ENCODE results near the gene UNC93A.
"Not testable (repeated sequence)": the region's sequence is repeated elsewhere in the genome, so short reads cannot be mapped to it uniquely, and the experiment has no call there.

UNC93A gene

GRCh38 chr6:167314180-167314821, 23.2 kb downstream of the UNC93A start:
- no peak for TF ChIP-seq CTCF (IDR thresholded peaks at IDR 0.05; ENCODE audit: insufficient read depth, low read depth, low read length, missing control alignments)
- DNase-seq (ENCODE audit: low read depth) = no peak
- no peak overlapping the region for H3K4me3 ChIP-seq (ENCODE audit: low read depth, low read length)

- TF ChIP-seq CTCF (IDR thresholded peaks at IDR 0.05; ENCODE audit: insufficient read depth, low read depth, low read length, missing control alignments) = no peak
Measured at GRCh38 chr6:167317172-167317571, 26.1 kb downstream of the UNC93A start.

GRCh38 chr6:167318354-167318753, 27.2 kb downstream of the UNC93A start:
- not testable (repeated sequence) for DNase-seq (ENCODE audit: low read depth); H3K4me3 ChIP-seq (ENCODE audit: low read depth, low read length)

More at GRCh38 chr6:167317172-167317571, 26.1 kb downstream of the UNC93A start:
- no peak overlapping the region for H3K4me3 ChIP-seq (ENCODE audit: low read depth, low read length)
- no peak for DNase-seq (ENCODE audit: low read depth)

GRCh38 chr6:167318856-167319255, 27.7 kb downstream of the UNC93A start:
- not testable (repeated sequence) for DNase-seq (ENCODE audit: low read depth); H3K4me3 ChIP-seq (ENCODE audit: low read depth, low read length)

GRCh38 chr6:167319856-167320753, 29.0 kb downstream of the UNC93A start:
- H3K4me3 ChIP-seq (ENCODE audit: low read depth, low read length); DNase-seq (ENCODE audit: low read depth): not testable (repeated sequence)

GRCh38 chr6:167320754-167321056, 29.6 kb downstream of the UNC93A start:
- not testable (repeated sequence) for DNase-seq (ENCODE audit: low read depth); H3K4me3 ChIP-seq (ENCODE audit: low read depth, low read length)

GRCh38 chr6:167321185-167321584, 30.1 kb downstream of the UNC93A start:
- DNase-seq (ENCODE audit: low read depth); H3K4me3 ChIP-seq (ENCODE audit: low read depth, low read length): not testable (repeated sequence)

- no peak for DNase-seq (ENCODE audit: low read depth)
- H3K4me3 ChIP-seq (ENCODE audit: low read depth, low read length) = no peak overlapping the region
- no peak for TF ChIP-seq CTCF (IDR thresholded peaks at IDR 0.05; ENCODE audit: insufficient read depth, low read depth, low read length, missing control alignments)
Measured at GRCh38 chr6:167323111-167323510, 32.0 kb downstream of the UNC93A start.

- no peak overlapping the region for H3K4me3 ChIP-seq (ENCODE audit: low read depth, low read length)
- no peak for TF ChIP-seq CTCF (IDR thresholded peaks at IDR 0.05; ENCODE audit: insufficient read depth, low read depth, low read length, missing control alignments)
- no peak for DNase-seq (ENCODE audit: low read depth)
Measured at GRCh38 chr6:167324111-167324510, 33.0 kb downstream of the UNC93A start.

All from GM12865 (cell line).